ENCODE data around the gene CGB1. TPM values are rescaled to one million over a fixed set of nuclear protein-coding genes. Genes with fewer than 3 reads are reported as not detected.
A peak's percentile ranks its signal among the peaks of the same experiment; 100 is the strongest.

CGB1 gene
- polyA plus RNA-seq, 10 donors = 0.90 TPM; not detected in 9

GRCh38 chr19:48994035-48994386, 42.7 kb downstream of the CGB1 start:
- no peak for DNase-seq

GRCh38 chr19:48993175-48994034, 43.3 kb downstream of the CGB1 start, which contains the start of the genes GYS1 and RUVBL2:
GYS1 (minus strand) TSS chr19:48993309; CDS start chr19:48993112, 197 bp downstream.
RUVBL2 (plus strand) TSS chr19:48993887; CDS start chr19:48993912, 25 bp downstream.
- DNase-seq = peak; percentile 100

GRCh38 chr19:48992581-48993174, 44.0 kb downstream of the CGB1 start:
- DNase-seq = peak in 1 of 3 donors; percentile 35

- DNase-seq = peak; percentile 75 to 89 (median 79)
Observed at GRCh38 chr19:48991873-48992580, 44.7 kb downstream of the CGB1 start.

- DNase-seq = no peak
Observed at GRCh38 chr19:48991011-48991609, 45.6 kb downstream of the CGB1 start.

- DNase-seq = no peak
Observed at GRCh38 chr19:48990400-48990799, 46.3 kb downstream of the CGB1 start.

- peak; percentile 52 to 61 (median 60) for DNase-seq
Observed at GRCh38 chr19:48989701-48990291, 46.9 kb downstream of the CGB1 start.

GRCh38 chr19:48988860-48989259, 47.8 kb downstream of the CGB1 start:
- DNase-seq = no peak

- no peak for DNase-seq
Observed at GRCh38 chr19:48988286-48988685, 48.4 kb downstream of the CGB1 start.

- no peak for DNase-seq
Observed at GRCh38 chr19:48987323-48987722, 49.4 kb downstream of the CGB1 start.

- no peak for DNase-seq
Observed at GRCh38 chr19:48986211-48986610, 50.5 kb downstream of the CGB1 start.

GRCh38 chr19:48985711-48986110, 51.0 kb downstream of the CGB1 start:
- no peak for DNase-seq

Other genes with a start within 250 kb of the CGB1 start
- 10 to 100 TPM; 19.6 to 24.3 (median 22.4) TPM for gene BCAT2, start 225.9 kb downstream of the CGB1 start, polyA plus RNA-seq (ENCODE audit: insufficient read length in 10 of 10)
- gene HSD17B14, start 200.4 kb downstream of the CGB1 start, polyA plus RNA-seq (ENCODE audit: insufficient read length in 10 of 10) = 1 to 10 TPM; 2.6 to 4.5 (median 3.2) TPM
- gene PLEKHA4, start 168.3 kb downstream of the CGB1 start, polyA plus RNA-seq (ENCODE audit: insufficient read length in 10 of 10) = 10 to 100 TPM; 23.6 to 43.5 (median 33.1) TPM
- 10 to 100 TPM; 44.3 to 79.0 (median 62.4) TPM for gene PPP1R15A, start 164.5 kb downstream of the CGB1 start, polyA plus RNA-seq (ENCODE audit: insufficient read length in 10 of 10)
- under 1 TPM in 5 of 10 donors, not detected in 5; 0.16 to 0.54 (median 0.30) TPM for gene TULP2, start 138.2 kb downstream of the CGB1 start, polyA plus RNA-seq (ENCODE audit: insufficient read length in 10 of 10)
- 100 to 1,000 TPM; 118 to 190 (median 146) TPM for gene NUCB1, start 136.6 kb downstream of the CGB1 start, polyA plus RNA-seq (ENCODE audit: insufficient read length in 10 of 10)
- gene DHDH, start 103.2 kb downstream of the CGB1 start, polyA plus RNA-seq (ENCODE audit: insufficient read length in 10 of 10) = under 1 TPM in 9 of 10 donors, not detected in 1; 0.15 to 0.80 (median 0.39) TPM
- 10 to 100 TPM; 32.8 to 56.5 (median 42.7) TPM for gene BAX, start 82.0 kb downstream of the CGB1 start, polyA plus RNA-seq (ENCODE audit: insufficient read length in 10 of 10)
- gene FTL, start 71.6 kb downstream of the CGB1 start, polyA plus RNA-seq (ENCODE audit: insufficient read length in 10 of 10) = 100 to 1,000 TPM; 520 to 975 (median 659) TPM
- gene GYS1, start 43.6 kb downstream of the CGB1 start, polyA plus RNA-seq (ENCODE audit: insufficient read length in 10 of 10) = 100 to 1,000 TPM in 2 of 10 donors, 10 to 100 TPM in 8; 52.5 to 103 (median 84.0) TPM
- 10 to 100 TPM; 43.8 to 73.4 (median 52.0) TPM for gene RUVBL2, start 43.0 kb downstream of the CGB1 start, polyA plus RNA-seq (ENCODE audit: insufficient read length in 10 of 10)
- under 1 TPM in 1 of 10 donors, not detected in 9; 0.34 TPM for gene LHB, start 19.8 kb downstream of the CGB1 start, polyA plus RNA-seq (ENCODE audit: insufficient read length in 10 of 10)
- under 1 TPM in 2 of 10 donors, not detected in 8; 0.19 to 0.54 TPM for gene CGB3, start 12.6 kb downstream of the CGB1 start, polyA plus RNA-seq (ENCODE audit: insufficient read length in 10 of 10)
- gene CGB2, start 5.0 kb downstream of the CGB1 start, polyA plus RNA-seq (ENCODE audit: insufficient read length in 10 of 10) = under 1 TPM in 1 of 10 donors, not detected in 9; 0.49 TPM
- 1 to 10 TPM in 4 of 10 donors, under 1 TPM in 1, not detected in 5; 0.44 to 2.1 (median 1.5) TPM for gene CGB5, start 7.0 kb upstream of the CGB1 start, polyA plus RNA-seq (ENCODE audit: insufficient read length in 10 of 10)
- gene CGB8, start 12.2 kb upstream of the CGB1 start, polyA plus RNA-seq (ENCODE audit: insufficient read length in 10 of 10) = 1 to 10 TPM in 2 of 10 donors, under 1 TPM in 3, not detected in 5; 0.40 to 1.6 (median 0.82) TPM
- gene CGB7, start 20.9 kb upstream of the CGB1 start, polyA plus RNA-seq (ENCODE audit: insufficient read length in 10 of 10) = 1 to 10 TPM in 3 of 10 donors, under 1 TPM in 7; 0.50 to 1.5 (median 0.66) TPM
- 1 to 10 TPM; 2.4 to 5.8 (median 3.8) TPM for gene NTF4, start 27.9 kb upstream of the CGB1 start, polyA plus RNA-seq (ENCODE audit: insufficient read length in 10 of 10)
- 1 to 10 TPM; 3.3 to 9.4 (median 7.1) TPM for gene KCNA7, start 35.8 kb upstream of the CGB1 start, polyA plus RNA-seq (ENCODE audit: insufficient read length in 10 of 10)
- gene SNRNP70, start 48.6 kb upstream of the CGB1 start, polyA plus RNA-seq (ENCODE audit: insufficient read length in 10 of 10) = 100 to 1,000 TPM; 136 to 261 (median 187) TPM
- gene LIN7B, start 77.5 kb upstream of the CGB1 start, polyA plus RNA-seq (ENCODE audit: insufficient read length in 10 of 10) = 10 to 100 TPM in 4 of 10 donors, 1 to 10 TPM in 6; 8.1 to 14.5 (median 9.8) TPM
- gene C19orf73, start 82.2 kb upstream of the CGB1 start, polyA plus RNA-seq (ENCODE audit: insufficient read length in 10 of 10) = 1 to 10 TPM in 1 of 10 donors, under 1 TPM in 7, not detected in 2; 0.26 to 1.4 (median 0.64) TPM
- gene PPFIA3, start 82.6 kb upstream of the CGB1 start, polyA plus RNA-seq (ENCODE audit: insufficient read length in 10 of 10) = 10 to 100 TPM in 1 of 10 donors, 1 to 10 TPM in 9; 3.4 to 11.9 (median 6.6) TPM
- gene HRC, start 118.5 kb upstream of the CGB1 start, polyA plus RNA-seq (ENCODE audit: insufficient read length in 10 of 10) = 100 to 1,000 TPM in 9 of 10 donors, 10 to 100 TPM in 1; 77.6 to 154 (median 138) TPM
- 10 to 100 TPM; 16.8 to 66.3 (median 31.4) TPM for gene TRPM4, start 120.9 kb upstream of the CGB1 start, polyA plus RNA-seq (ENCODE audit: insufficient read length in 10 of 10)